GM23248 (cell line): ENCODE measurements around the gene CHD1. TPM values are rescaled to one million over a fixed set of nuclear protein-coding genes. Genes with fewer than 3 reads are reported as not detected.

ENCODE experiments used
- DNase-seq: peaks from one replicate; pipeline ENCODE4 v3.0.0-alpha.2; 2015
- H2AFZ ChIP-seq: fragments of 200-600 bp; sonication (generic); 2 replicates; pipeline ENCODE4 v1.6.1; 2016; ENCODE audit warnings: antibody characterized with exemption
- H3F3A ChIP-seq: fragments of 200-600 bp; sonication (generic); 2 replicates; pipeline ENCODE4 v1.6.1; 2016; ENCODE audit warnings: mild to moderate bottlenecking, antibody characterized with exemption, mixed run types; ENCODE audit not compliant: insufficient read depth
- H3K27ac ChIP-seq: fragments of 200-600 bp; sonication (generic); 2 replicates; pipeline ENCODE4 v1.5.1; 2016; ENCODE audit warnings: mild to moderate bottlenecking
- H3K27me3 ChIP-seq: fragments of 200-600 bp; sonication (generic); replicated peaks from 2 replicates; pipeline ENCODE4 v1.6.1; 2016; ENCODE audit warnings: mild to moderate bottlenecking; ENCODE audit not compliant: insufficient read depth
- H3K36me3 ChIP-seq: fragments of 200-600 bp; sonication (generic); 2 replicates; pipeline ENCODE4 v1.6.1; 2016; ENCODE audit warnings: low read depth, mild to moderate bottlenecking
- H3K4me1 ChIP-seq: fragments of 200-600 bp; sonication (generic); 2 replicates; pipeline ENCODE4 v1.6.1; 2016; ENCODE audit warnings: mild to moderate bottlenecking; ENCODE audit not compliant: insufficient read depth
- H3K4me2 ChIP-seq: fragments of 200-600 bp; sonication (generic); one replicate; pipeline ENCODE4 v1.6.1; 2016; ENCODE audit warnings: mild to moderate bottlenecking; ENCODE audit not compliant: unreplicated experiment
- H3K4me3 ChIP-seq: fragments of 200-600 bp; sonication (generic); 2 replicates; pipeline ENCODE4 v1.5.1; 2016; ENCODE audit warnings: mild to moderate bottlenecking
- H3K79me2 ChIP-seq: fragments of 200-600 bp; sonication (generic); 2 replicates; pipeline ENCODE4 v1.6.1; 2016; ENCODE audit warnings: mild to moderate bottlenecking; ENCODE audit not compliant: insufficient read depth
- H3K9ac ChIP-seq: fragments of 200-600 bp; sonication (generic); 2 replicates; pipeline ENCODE4 v1.6.1; 2016; ENCODE audit warnings: mild to moderate bottlenecking
- H3K9me2 ChIP-seq: fragments of 200-600 bp; sonication (generic); 2 replicates; pipeline ENCODE4 v1.6.1; 2016; ENCODE audit warnings: mixed run types, mild to moderate bottlenecking, moderate library complexity; ENCODE audit not compliant: insufficient read depth
- H3K9me3 ChIP-seq: fragments of 200-600 bp; sonication (generic); one replicate; pipeline ENCODE4 v1.6.1; 2017; ENCODE audit warnings: low read depth
- H4K20me1 ChIP-seq: fragments of 200-600 bp; sonication (generic); 2 replicates; pipeline ENCODE4 v1.6.0; 2016; ENCODE audit not compliant: insufficient read depth
- EZH2 ChIP-seq: fragments of 200-600 bp; sonication (generic); IDR thresholded peaks from 2 replicates; pipeline ENCODE4 v1.6.1; 2018; ENCODE audit warnings: antibody characterized with exemption, mild to moderate bottlenecking; ENCODE audit not compliant: insufficient read depth, poor library complexity, severe bottlenecking
- EZH2phosphoT487 ChIP-seq: fragments of 200-600 bp; sonication (generic); IDR thresholded peaks from 2 replicates; pipeline ENCODE4 v1.6.1; 2018; ENCODE audit warnings: antibody characterized with exemption, moderate library complexity, mild to moderate bottlenecking, low read depth; ENCODE audit not compliant: insufficient read depth
- whole genome bisulfite sequencing, 2 experiments: methylation state at CpG; one replicate each; pipeline ENCODE4 v1.1.6; 2015 to 2017; ENCODE audit warnings: low lambda C conversion rate in 2 of 2, low coverage in 1 of 2; ENCODE audit errors: missing lambda C conversion rate in 2 of 2; 5-methylcytosine and 5-hydroxymethylcytosine counted together
- in situ Hi-C: fragments of 300-500 bp; cut with MboI; formaldehyde crosslinking; loops from 2 replicates; pipeline ENCODE4 v1.15.0; 2020
- polyA plus RNA-seq: library from polyadenylated mRNA; unstranded; fragments of >200 nt; fragmentation: Nextera tagmentation; extraction: Ambion mirVana; gene quantifications from 2 replicates; pipeline ENCODE4 v1.2.1, GENCODE V29; 2016
- total RNA-seq: library from RNA; depleted of rRNA; stranded (reverse); fragments of >200 nt; shearing (Covaris generic); gene quantifications from 2 replicates; pipeline ENCODE4 v1.2.3, GENCODE V29; 2014

CHD1 gene
- total and polyA plus RNA-seq, 2 experiments from 2014 or later = 11.1 to 28.1 TPM

- 98 to 99% methylated on average over 5 of the region's 5 CpGs for whole genome bisulfite sequencing, 2 experiments
- in situ Hi-C loops = no loop called here
Measured at GRCh38 chr5:98933445-98934072, 4.8 kb upstream of the CHD1 start.

GRCh38 chr5:98930972-98931762, 2.4 kb upstream of the CHD1 start:
- no peak overlapping the region for H3K4me2 ChIP-seq
- H3K27ac ChIP-seq = no peak overlapping the region
- no peak for DNase-seq
- H3F3A ChIP-seq = peaks cover 55% of the 10 kb centered on the region
- H3K9me2 ChIP-seq = no peaks in the 10 kb centered on the region
- TF ChIP-seq EZH2phosphoT487 = no peak
- no peak for TF ChIP-seq EZH2
- in situ Hi-C loops = no loop called here
- peaks cover 38% of the 10 kb centered on the region for H3K4me1 ChIP-seq
- no peak overlapping the region for H3K9ac ChIP-seq
- H3K79me2 ChIP-seq = peaks cover 75% of the 10 kb centered on the region
- no peaks in the 10 kb centered on the region for H3K9me3 ChIP-seq
- peaks cover 18% of the 10 kb centered on the region; the same call in 1 of the 2 replicates for H4K20me1 ChIP-seq
- no peaks in the 10 kb centered on the region for H3K27me3 ChIP-seq
- peak overlapping the region; percentile 92; the same call in 1 of the 2 replicates for H3K4me3 ChIP-seq
- 83 to 86% methylated on average over 5 of the region's 5 CpGs for WGBS, 2 experiments
- no peaks in the 10 kb centered on the region for H3K36me3 ChIP-seq
- no peak overlapping the region for H2AFZ ChIP-seq

More at GRCh38 chr5:98933445-98934072, 4.8 kb upstream of the CHD1 start:
- no peaks in the 10 kb centered on the region for H3K9me3 ChIP-seq
- peaks cover 71% of the 10 kb centered on the region for H3K79me2 ChIP-seq
- H3K27me3 ChIP-seq = no peaks in the 10 kb centered on the region
- H3K27ac ChIP-seq = no peak overlapping the region
- H3K4me2 ChIP-seq = no peak overlapping the region
- H3K4me1 ChIP-seq = peaks cover 42% of the 10 kb centered on the region
- no peaks in the 10 kb centered on the region for H3K36me3 ChIP-seq
- no peaks in the 10 kb centered on the region for H3K9me2 ChIP-seq
- H3K9ac ChIP-seq = no peak overlapping the region
- no peak for DNase-seq
- peaks cover 46% of the 10 kb centered on the region for H3F3A ChIP-seq
- peaks cover 17% of the 10 kb centered on the region; the same call in 1 of the 2 replicates for H4K20me1 ChIP-seq
- H2AFZ ChIP-seq = no peak overlapping the region
- no peak overlapping the region for H3K4me3 ChIP-seq
- TF ChIP-seq EZH2 (no peak), EZH2phosphoT487 (no peak)

GRCh38 chr5:98929710-98930298, 997 bp upstream of the CHD1 start:
- H2AFZ ChIP-seq = 0 out of 2 replicates have a peak overlapping the region, but pooled peaks have one; percentile 4
- in situ Hi-C loops = no loop called here
- H3F3A ChIP-seq = peaks cover 53% of the 10 kb centered on the region
- TF ChIP-seq EZH2phosphoT487 (no peak), EZH2 (no peak)
- H3K36me3 ChIP-seq = peaks cover 11% of the 10 kb centered on the region
- H3K4me3 ChIP-seq = peak overlapping the region; percentile 92
- peak overlapping the region; percentile 100 for H3K27ac ChIP-seq
- peak overlapping the region; percentile 86 for H3K4me2 ChIP-seq
- 3 to 4% methylated on average over 21 of the region's 21 CpGs for WGBS, 2 experiments
- peaks cover 75% of the 10 kb centered on the region for H3K79me2 ChIP-seq
- H3K9me3 ChIP-seq = no peaks in the 10 kb centered on the region
- H4K20me1 ChIP-seq = peaks cover 18% of the 10 kb centered on the region; the same call in 1 of the 2 replicates
- H3K4me1 ChIP-seq = peaks cover 37% of the 10 kb centered on the region
- peak; percentile 28 for DNase-seq
- H3K9me2 ChIP-seq = no peaks in the 10 kb centered on the region
- peak overlapping the region; percentile 100 for H3K9ac ChIP-seq
- H3K27me3 ChIP-seq = no peaks in the 10 kb centered on the region
